Thymus (tissue), 11 donors: ENCODE results near the gene MAST1. TPM values are rescaled to one million over a fixed set of nuclear protein-coding genes. Genes with fewer than 3 reads are reported as not detected.
"Not testable (repeated sequence)": the region's sequence is repeated elsewhere in the genome, so short reads cannot be mapped to it uniquely, and the experiment has no call there.

Experiments
- DNase-seq, 9 donors: peaks; one replicate each; pipeline ENCODE4 v3.0.0-alpha.2; 2013; ENCODE audit warnings: low spot score in 9 of 9, low read depth in 6 of 9, missing footprints in 1 of 9
- H3K27ac ChIP-seq, 2 donors: one replicate each; pipeline ENCODE4 v1.5.1; 2013; ENCODE audit warnings: control low read depth in 1 of 2, low read depth in 1 of 2, low read length in 1 of 2, mild to moderate bottlenecking in 1 of 2, moderate library complexity in 1 of 2
- H3K27me3 ChIP-seq, 2 donors: one replicate each; pipeline ENCODE4 v1.5.1; 2013; ENCODE audit warnings: low read length in 1 of 2; ENCODE audit not compliant: control insufficient read depth in 2 of 2, insufficient read depth in 1 of 2
- H3K36me3 ChIP-seq, 2 donors: one replicate each; pipeline ENCODE4 v1.5.1; 2013; ENCODE audit warnings: low read length in 1 of 2, mild to moderate bottlenecking in 1 of 2, moderate library complexity in 1 of 2; ENCODE audit not compliant: control insufficient read depth in 2 of 2, insufficient read depth in 2 of 2
- H3K4me1 ChIP-seq, 2 donors: one replicate each; pipeline ENCODE4 v1.5.1; 2013; ENCODE audit warnings: low read length in 2 of 2; ENCODE audit not compliant: control insufficient read depth in 2 of 2, insufficient read depth in 2 of 2
- H3K4me3 ChIP-seq, 2 donors: one replicate each; pipeline ENCODE4 v1.5.1; 2013; ENCODE audit warnings: low read length in 2 of 2, control low read depth in 1 of 2, mild to moderate bottlenecking in 1 of 2
- H3K9me3 ChIP-seq, 2 donors: one replicate each; pipeline ENCODE4 v1.5.1; 2013; ENCODE audit warnings: low read length in 1 of 2, mild to moderate bottlenecking in 1 of 2; ENCODE audit not compliant: control insufficient read depth in 2 of 2, insufficient read depth in 1 of 2
- WGBS: extraction: QIAGEN DNeasy Blood & Tissue Kit; methylation state at CpG from one replicate; pipeline ENCODE4 v1.1.7; 2013; 5-methylcytosine and 5-hydroxymethylcytosine counted together
- polyA plus RNA-seq: library from polyadenylated mRNA; stranded (reverse); fragments of 200-250 nt; gene quantifications from one replicate; pipeline ENCODE4 v1.2.3, GENCODE V29; 2013
- total RNA-seq: library from RNA; stranded (reverse); fragments of 120-200 nt; gene quantifications from one replicate; pipeline ENCODE4 v1.2.4, GENCODE V29; 2013
- donor health status: healthy.

Gene MAST1
- total and polyA plus RNA-seq, 2 donors, result 0.38 to 0.91 TPM

- no peak overlapping the region for H3K4me3 ChIP-seq
- no peak for DNase-seq
- H3K27ac ChIP-seq, result no peak overlapping the region
- H3K36me3 ChIP-seq, result peaks cover 54 to 62% of the 10 kb centered on the region in 2 donors
- H3K4me1 ChIP-seq, result peaks cover 5 to 8% of the 10 kb centered on the region in 2 donors
- 98% methylated on average over 17 of the region's 17 CpGs for WGBS
- H3K27me3 ChIP-seq, result no peaks in the 10 kb centered on the region
- no peaks in the 10 kb centered on the region for H3K9me3 ChIP-seq
These were observed 58.1 kb downstream of the MAST1 start for GRCh38 chr19:12896460-12896859.

- no peak for DNase-seq
- Histone ChIP-seq H3K27me3 (no peaks in the 10 kb centered on the region), H3K27ac (no peak overlapping the region), H3K9me3 (no peaks in the 10 kb centered on the region), H3K4me3 (no peak overlapping the region), H3K4me1 (no peaks in the 10 kb centered on the region), H3K36me3 (peaks cover 34 to 53% of the 10 kb centered on the region in 2 donors)
- WGBS, result 95% methylated on average over 10 of the region's 10 CpGs
These were observed 61.7 kb downstream of the MAST1 start for GRCh38 chr19:12899891-12900518.

GRCh38 chr19:12907166-12907565 lies 68.9 kb downstream of the MAST1 start:
- 97% methylated on average over 9 of the region's 9 CpGs for WGBS
- DNase-seq, result no peak
- H3K9me3 ChIP-seq, result no peaks in the 10 kb centered on the region
- H3K27me3 ChIP-seq, result no peaks in the 10 kb centered on the region
- H3K4me3 ChIP-seq, result no peak overlapping the region
- H3K4me1 ChIP-seq, result peaks cover 0 to 2% of the 10 kb centered on the region in 2 donors
- peaks cover 0 to 8% of the 10 kb centered on the region in 2 donors for H3K36me3 ChIP-seq
- H3K27ac ChIP-seq, result no peak overlapping the region

- Histone ChIP-seq H3K36me3 (no peaks in the 10 kb centered on the region), H3K27ac (peak overlapping the region; percentile 89 to 99), H3K4me1 (peaks cover 17 to 28% of the 10 kb centered on the region in 2 donors), H3K9me3 (no peaks in the 10 kb centered on the region), H3K27me3 (no peaks in the 10 kb centered on the region), H3K4me3 (no peak overlapping the region)
- WGBS, result 69% methylated on average over 4 of the region's 4 CpGs
- no peak for DNase-seq
These were observed 74.3 kb downstream of the MAST1 start for GRCh38 chr19:12912571-12912970.

GRCh38 chr19:12913011-12913561 lies 74.8 kb downstream of the MAST1 start:
- H3K27ac ChIP-seq, result peak overlapping the region; percentile 89 to 99
- DNase-seq, result peak in 1 of 9 donors; percentile 40
- WGBS, result 25% methylated on average over 22 of the region's 22 CpGs

GRCh38 chr19:12913851-12914690 lies 75.8 kb downstream of the MAST1 start:
- Histone ChIP-seq H3K4me1 (peaks cover 17 to 38% of the 10 kb centered on the region in 2 donors), H3K36me3 (no peaks in the 10 kb centered on the region), H3K27ac (peak overlapping the region; percentile 89 to 99), H3K27me3 (no peaks in the 10 kb centered on the region), H3K4me3 (peak overlapping the region in 1 of 2 donors; percentile 36), H3K9me3 (peaks cover 0 to 5% of the 10 kb centered on the region in 2 donors)
- peak in 7 of 9 donors; percentile 46 to 88 (median 63) for DNase-seq
- WGBS, result 10% methylated on average over 12 of the region's 12 CpGs

More at GRCh38 chr19:12913011-12913561, 74.8 kb downstream of the MAST1 start:
- Histone ChIP-seq H3K27me3 (no peaks in the 10 kb centered on the region), H3K9me3 (no peaks in the 10 kb centered on the region), H3K36me3 (no peaks in the 10 kb centered on the region), H3K4me3 (peak overlapping the region in 1 of 2 donors; percentile 13), H3K4me1 (peaks cover 17 to 29% of the 10 kb centered on the region in 2 donors)

- not testable (repeated sequence) for H3K4me3 ChIP-seq, H3K36me3 ChIP-seq, H3K27ac ChIP-seq, H3K27me3 ChIP-seq, DNase-seq, H3K9me3 ChIP-seq
- WGBS, result 93% methylated on average over 4 of the region's 4 CpGs
- peaks cover 17 to 44% of the 10 kb centered on the region in 2 donors for H3K4me1 ChIP-seq
These were observed 77.5 kb downstream of the MAST1 start for GRCh38 chr19:12915860-12916259.

GRCh38 chr19:12918253-12918652 lies 79.9 kb downstream of the MAST1 start:
- no peaks in the 10 kb centered on the region for H3K27me3 ChIP-seq
- no peak for DNase-seq
- H3K36me3 ChIP-seq, result peaks cover 12 to 13% of the 10 kb centered on the region in 2 donors
- H3K9me3 ChIP-seq, result peaks cover 0 to 5% of the 10 kb centered on the region in 2 donors
- 97% methylated on average over 14 of the region's 14 CpGs for WGBS
- H3K4me3 ChIP-seq, result no peak overlapping the region
- peaks cover 12 to 32% of the 10 kb centered on the region in 2 donors for H3K4me1 ChIP-seq
- no peak overlapping the region for H3K27ac ChIP-seq

- Histone ChIP-seq H3K27me3 (no peaks in the 10 kb centered on the region), H3K9me3 (peaks cover 0 to 5% of the 10 kb centered on the region in 2 donors), H3K4me1 (peaks cover 0 to 16% of the 10 kb centered on the region in 2 donors), H3K36me3 (peaks cover 35 to 36% of the 10 kb centered on the region in 2 donors), H3K27ac (no peak overlapping the region), H3K4me3 (no peak overlapping the region)
- WGBS, result 96% methylated on average over 3 of the region's 3 CpGs
- no peak for DNase-seq
These were observed 82.7 kb downstream of the MAST1 start for GRCh38 chr19:12921047-12921446.
